DND-41 (cell line): ENCODE measurements around the gene MACROD2.

Experiments
- EZH2 ChIP-seq: IDR thresholded peaks from 3 replicates; pipeline ENCODE4 v1.6.1; 2012; ENCODE audit warnings: borderline replicate concordance, low read depth, mild to moderate bottlenecking, moderate library complexity, low read length, inconsistent platforms; ENCODE audit not compliant: severe bottlenecking
- TF ChIP-seq, protein P1 (sequence below): IDR thresholded peaks from 2 replicates; pipeline ENCODE4 v1.5.1; 2012; ENCODE audit warnings: borderline replicate concordance, low read length, moderate library complexity, mild to moderate bottlenecking; ENCODE audit not compliant: poor library complexity, severe bottlenecking; ENCODE audit errors: extremely low read depth

DNA sequence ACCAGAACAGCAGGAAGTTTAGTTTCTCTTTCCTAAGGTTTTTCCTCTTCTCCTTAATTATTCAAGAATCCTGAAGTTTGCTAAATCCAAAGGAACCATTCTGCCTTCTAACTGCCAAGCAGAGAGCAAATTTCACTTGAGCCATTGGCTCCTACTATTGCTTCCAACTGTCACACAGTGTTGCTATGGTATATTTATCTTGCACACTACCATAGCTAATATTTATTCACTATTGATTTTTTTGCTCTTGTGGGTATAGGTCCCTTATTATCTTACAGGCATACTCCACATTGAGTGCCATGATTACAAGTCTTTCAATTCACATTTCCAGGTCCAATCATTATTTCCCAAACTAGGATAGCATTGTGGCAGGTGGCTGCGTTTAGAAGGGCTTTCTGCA is 608.8 kb downstream of the MACROD2 start:
- TF ChIP-seq, protein P1, sequence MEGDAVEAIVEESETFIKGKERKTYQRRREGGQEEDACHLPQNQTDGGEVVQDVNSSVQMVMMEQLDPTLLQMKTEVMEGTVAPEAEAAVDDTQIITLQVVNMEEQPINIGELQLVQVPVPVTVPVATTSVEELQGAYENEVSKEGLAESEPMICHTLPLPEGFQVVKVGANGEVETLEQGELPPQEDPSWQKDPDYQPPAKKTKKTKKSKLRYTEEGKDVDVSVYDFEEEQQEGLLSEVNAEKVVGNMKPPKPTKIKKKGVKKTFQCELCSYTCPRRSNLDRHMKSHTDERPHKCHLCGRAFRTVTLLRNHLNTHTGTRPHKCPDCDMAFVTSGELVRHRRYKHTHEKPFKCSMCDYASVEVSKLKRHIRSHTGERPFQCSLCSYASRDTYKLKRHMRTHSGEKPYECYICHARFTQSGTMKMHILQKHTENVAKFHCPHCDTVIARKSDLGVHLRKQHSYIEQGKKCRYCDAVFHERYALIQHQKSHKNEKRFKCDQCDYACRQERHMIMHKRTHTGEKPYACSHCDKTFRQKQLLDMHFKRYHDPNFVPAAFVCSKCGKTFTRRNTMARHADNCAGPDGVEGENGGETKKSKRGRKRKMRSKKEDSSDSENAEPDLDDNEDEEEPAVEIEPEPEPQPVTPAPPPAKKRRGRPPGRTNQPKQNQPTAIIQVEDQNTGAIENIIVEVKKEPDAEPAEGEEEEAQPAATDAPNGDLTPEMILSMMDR, result no peak
- no peak for TF ChIP-seq EZH2
